IPS DF 19.7 (cell line): Measurements from ENCODE around the gene RAB6B.

ENCODE experiments used
- DNase-seq: peaks from one replicate; pipeline ENCODE4 v3.0.0-alpha.2; 2013; ENCODE audit warnings: low read depth, low spot score

The RAB6B gene

DNA sequence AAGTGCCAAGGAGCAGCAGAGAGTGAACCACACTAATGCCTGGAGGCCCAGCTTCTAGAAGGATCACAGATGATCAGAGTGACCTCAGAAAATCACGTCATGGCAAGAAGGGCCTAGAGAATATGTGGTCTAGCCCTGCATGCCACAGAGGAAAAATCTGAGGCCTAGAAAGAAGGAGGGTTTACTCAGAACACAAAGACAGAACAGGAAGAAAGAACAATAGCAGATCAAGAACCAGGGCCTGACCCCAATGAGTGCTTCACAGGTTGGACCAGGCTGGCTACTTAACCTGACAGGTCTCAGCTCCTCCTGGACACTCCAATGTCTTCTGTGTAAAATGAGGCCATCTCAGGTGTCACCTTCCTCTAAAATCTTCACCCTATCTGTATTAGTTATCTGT lies 14.2 kb downstream of the RAB6B start:
- DNase-seq: no peak

DNA sequence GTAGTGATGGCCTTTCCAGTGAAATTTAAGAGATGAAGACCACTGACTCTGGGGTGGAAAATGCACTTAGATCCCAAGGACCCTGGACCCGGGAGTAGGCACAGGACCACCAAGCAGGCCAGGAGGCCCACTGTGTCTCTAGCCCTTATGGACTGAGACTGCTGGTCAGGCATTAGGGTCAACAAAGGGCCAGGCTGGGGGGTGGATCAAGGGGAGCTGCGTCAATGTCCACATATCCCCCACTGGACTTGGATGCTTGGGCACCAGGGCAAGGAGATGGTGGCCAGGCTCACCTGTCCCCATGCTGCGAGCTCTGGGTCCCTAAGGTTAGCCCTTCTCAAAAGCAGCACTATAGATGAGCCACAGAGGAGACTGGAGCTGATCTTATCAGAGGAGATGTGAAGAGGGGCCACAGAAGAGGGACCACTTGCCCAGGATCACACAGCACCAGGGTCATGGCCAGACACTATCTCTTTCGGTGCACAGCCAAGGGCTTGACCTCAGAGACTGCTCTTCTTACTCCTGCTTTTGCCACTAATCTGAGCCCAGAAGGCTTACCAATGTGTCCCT lies 14.7 kb downstream of the RAB6B start:
- no peak for DNase-seq

DNA sequence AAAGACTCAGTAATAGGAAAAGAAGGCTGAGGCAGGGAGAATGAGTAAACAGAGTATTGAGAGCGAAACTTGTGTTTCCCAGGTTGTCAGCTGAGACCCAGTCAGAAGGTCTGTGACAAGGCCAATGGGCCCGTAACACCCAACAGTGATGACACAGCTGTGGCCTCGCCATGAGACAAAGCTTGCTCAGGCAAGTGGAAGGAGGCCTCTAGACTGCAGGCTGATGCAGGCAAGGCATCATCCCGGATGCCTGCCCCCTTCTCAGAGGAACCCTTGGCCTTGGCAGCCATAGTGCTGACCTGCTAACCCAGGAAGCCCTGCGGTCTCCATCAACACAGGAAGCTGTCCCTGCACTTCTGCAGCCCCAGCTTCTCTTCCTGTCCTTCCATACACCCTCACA lies 15.4 kb downstream of the RAB6B start:
- no peak for DNase-seq

DNA sequence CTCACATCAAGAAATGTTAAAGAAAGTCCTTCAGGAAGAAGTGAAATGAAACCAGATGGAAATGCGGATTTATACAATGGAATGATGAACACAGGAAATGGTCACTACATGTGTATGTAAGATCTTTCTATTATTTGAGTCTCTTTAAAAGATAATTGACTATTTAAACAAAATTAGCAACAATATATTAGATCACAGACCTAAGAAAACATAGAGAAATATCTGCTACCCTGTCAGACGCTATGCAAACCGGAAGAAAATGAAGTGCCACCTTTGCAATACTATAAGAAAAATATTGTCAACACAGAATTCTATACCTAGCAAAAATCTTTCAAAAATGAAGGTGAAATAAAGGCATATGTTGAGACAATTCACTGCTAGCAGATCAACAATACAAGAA lies 17.2 kb downstream of the RAB6B start:
- no peak for DNase-seq

DNA sequence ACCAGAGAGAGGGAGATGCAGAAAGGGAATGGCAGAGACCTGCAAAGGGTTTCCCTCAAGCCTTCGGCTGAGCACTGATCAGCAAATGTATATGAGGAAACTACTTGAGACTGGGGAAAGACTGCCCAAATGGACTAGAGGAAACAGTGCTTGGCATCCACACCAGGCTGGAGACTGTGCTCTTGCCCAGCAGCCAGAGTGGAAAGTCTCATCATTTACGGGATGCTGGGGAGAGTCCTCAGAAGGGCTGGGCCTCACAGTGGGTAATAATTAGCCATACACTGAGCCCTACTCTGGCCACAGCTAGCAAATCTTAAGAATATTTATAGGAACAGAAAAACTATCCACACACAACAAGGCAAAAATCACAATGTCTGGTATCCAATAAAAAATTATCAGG lies 18.5 kb downstream of the RAB6B start:
- DNase-seq: no peak

DNA sequence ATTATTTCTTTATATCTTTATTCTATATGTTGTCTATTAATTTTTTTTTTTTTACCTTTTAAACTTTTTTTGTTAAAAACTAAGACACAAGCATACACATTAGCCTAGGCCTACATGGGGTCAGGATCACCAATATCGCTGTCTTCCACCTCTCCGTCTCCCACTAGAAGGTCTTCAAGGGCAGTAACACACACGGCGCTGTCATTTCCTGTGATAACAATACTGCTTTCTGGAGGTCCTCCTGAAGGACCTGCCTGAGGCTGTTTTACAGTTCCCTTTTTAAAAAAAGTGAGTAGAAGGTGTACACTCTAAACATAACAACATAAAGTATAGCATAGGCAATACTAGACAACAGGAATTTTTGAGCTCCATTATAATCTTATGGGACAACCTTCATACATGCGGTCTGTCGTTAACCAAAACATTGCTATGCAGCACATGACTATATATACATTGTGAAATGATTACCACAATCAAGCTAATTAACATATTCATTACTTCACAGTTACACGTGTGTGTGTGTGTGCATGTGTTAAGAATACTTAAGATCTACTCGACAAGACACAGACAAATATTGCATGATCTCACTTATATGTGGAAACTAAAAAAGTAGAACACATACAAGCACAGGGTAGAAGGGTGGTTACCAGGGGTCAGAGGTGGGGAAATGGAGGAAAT lies 20.8 kb downstream of the RAB6B start:
- no peak for DNase-seq

DNA sequence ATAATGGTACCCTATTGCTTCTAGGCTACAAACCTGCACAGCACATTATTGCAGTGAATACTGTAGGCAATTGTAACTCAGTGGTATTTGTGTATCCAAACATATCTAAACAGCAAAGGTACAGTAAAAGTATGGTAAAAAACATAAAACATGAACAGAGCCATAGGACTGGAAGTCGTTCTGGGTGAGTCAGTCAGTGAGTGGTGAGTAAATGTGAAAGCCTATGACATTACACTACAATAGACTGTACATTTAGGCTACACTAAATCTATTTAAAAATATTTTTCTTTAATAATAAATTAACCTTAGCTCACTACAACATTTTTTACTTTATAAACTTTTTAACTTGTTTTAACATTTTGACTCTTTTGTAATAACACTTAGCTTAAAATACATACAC lies 21.3 kb downstream of the RAB6B start:
- DNase-seq: no peak

DNA sequence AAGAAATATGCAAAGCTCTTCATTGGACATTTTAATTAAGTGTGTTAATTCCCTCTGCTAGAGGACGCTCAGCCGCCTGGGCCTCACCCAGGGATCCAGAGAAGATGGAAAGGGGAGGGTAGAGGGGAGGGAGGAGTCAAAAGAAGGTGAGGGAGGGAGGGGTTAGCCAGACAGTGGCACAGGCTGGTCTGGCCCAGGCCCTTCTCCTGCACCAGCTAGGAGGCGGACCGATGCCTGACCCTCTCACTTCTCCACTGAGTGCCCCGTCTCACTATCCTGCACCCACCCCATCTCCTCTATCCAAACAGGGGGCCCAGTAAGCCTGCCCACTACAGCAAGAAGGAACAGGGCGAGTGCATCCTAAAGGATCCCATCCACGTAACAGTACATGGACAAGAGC lies 22.9 kb downstream of the RAB6B start:
- DNase-seq: no peak

DNA sequence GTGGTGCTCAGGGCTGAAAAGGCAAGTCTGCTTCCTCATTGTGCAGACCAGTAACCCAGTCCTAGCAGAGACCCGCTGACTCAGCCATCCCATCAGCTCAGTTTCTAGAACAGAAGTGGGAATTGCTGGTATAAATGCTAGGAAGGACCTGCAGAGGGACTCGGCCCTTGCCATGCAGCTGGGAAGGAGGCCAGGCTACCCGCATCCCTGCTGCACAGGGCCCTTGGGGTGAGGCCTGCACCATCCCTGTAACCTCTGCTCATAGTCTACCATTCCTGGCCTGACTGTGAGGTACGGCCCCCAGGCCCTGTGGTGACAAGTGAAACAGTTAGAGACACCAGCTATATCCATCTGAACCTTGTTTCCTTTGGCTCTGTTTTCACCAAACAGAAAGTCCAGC lies 23.5 kb downstream of the RAB6B start:
- no peak for DNase-seq

DNA sequence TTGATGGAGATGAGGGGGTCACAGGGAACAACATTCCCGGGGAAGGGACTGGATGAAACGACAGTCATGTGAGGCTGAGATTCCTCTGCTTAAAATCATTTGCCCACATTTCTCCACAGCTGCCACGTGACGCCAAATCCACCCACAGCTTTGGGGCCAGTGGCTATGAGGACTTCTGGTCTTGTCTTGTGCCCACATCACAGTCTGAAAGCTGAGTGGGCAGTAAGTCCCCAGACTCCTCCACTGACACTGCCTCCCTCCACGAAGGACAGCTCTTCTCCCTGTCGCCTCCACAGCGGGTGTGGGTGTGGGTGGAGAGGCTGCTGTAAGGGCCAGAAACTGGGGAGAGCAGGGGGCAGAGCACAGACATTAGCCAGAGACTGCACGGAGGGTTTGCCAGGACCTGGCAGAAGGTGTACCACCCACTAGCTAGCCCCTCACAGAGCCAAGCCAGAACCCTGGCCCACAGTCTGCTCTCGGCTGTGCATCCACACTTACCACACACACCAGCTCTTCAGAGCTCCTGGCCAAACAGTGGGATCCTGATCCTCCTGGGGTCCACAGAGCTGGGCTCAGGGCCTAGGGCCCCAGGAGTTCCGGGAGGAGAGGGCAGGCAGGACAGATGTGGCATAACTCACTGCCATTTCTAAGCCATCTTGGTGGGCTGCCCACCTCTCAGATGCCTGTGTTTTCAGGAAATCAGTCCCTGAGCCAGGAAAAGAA lies 24.2 kb downstream of the RAB6B start:
- DNase-seq: no peak

DNA sequence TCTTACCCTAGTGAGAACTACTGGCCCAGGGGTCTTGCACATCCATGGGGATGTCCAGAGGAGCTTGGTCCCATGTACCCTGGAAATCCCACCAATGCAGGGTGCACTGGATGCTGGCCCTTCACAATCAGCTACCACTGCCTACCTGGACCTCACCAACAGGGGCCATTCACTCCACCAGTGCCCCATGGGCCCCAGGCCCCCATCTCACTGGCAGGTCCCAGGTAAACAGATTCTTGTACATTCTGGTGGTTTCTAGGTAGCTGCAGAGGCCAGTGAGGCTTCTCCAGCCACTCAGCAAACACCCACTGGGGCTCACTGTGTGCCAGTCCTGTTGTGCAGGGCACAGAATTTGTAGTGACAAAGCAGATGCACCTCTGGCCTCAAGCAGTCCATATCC lies 24.9 kb downstream of the RAB6B start:
- no peak for DNase-seq

DNA sequence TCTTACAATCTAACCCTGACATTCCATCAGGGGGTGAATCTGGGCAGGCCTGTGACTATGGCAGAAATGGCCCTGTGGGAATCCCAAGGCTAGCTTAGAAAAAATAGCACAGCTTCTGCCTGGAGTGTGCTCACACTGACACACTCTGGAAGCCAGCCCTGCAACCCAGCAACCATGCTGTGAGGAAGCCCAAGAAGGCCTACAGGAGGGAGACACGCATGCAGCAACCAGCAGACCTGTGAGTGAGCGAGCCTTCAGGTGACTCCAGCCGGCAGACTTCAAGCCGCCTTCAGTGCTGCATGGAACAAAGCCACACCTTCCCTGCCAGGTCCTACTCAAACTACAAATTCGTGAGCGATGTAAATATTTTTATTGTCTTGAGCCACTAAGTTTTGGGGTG lies 26.1 kb downstream of the RAB6B start:
- no peak for DNase-seq

DNA sequence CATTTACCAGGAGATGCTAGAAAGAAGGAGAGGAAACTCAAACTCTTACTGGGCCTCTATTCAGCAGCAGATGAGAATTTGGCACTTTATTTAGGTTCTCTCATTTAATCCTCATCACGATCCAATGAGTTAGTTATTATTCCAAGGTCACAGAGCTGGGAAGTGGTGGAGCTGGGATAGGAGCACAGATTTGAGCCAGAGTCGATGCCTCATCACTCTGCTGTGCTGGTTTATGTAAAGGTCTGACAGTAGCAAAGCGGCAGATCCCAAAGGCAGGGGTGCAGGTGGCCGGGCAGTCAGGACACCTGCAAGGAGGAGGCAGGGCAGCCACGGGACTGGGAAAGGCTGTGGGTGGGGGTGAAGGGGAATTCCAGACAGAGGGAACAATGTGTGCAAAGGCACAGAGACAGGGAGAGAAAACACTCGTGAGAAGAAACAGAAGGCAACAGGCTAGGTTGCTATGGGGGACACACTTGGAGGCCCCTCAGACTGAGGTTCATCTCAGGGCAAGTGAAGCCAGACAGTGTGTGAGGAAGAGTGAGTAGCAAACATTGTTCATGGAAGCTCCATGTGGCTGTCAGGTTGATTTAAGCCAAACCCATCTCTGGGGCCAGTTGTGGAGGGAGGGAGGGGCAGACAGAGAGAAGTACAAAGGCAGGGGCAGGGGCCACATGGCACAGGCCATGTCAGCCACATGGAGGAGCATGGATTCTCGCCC lies 26.8 kb downstream of the RAB6B start:
- DNase-seq: no peak

DNA sequence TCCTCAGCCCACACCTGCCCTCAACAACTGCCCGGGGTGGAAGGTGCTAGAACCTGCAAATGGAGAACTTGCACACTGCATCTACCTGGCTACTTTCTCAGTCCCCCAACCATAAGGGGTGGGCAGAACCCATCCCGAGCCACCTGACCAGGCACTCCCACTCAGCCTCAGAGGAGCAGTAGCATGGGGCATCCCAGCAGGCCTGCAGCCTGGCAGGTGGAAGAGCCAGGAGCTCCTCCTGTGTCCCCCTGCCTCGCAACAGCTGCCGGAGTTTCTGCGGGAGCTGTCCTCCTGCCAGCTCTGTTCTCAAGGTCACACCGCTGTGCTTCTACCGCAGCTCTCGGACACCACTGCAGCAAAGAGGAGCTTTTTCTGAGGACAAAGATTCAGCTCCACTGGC lies 27.5 kb downstream of the RAB6B start:
- no peak for DNase-seq

DNA sequence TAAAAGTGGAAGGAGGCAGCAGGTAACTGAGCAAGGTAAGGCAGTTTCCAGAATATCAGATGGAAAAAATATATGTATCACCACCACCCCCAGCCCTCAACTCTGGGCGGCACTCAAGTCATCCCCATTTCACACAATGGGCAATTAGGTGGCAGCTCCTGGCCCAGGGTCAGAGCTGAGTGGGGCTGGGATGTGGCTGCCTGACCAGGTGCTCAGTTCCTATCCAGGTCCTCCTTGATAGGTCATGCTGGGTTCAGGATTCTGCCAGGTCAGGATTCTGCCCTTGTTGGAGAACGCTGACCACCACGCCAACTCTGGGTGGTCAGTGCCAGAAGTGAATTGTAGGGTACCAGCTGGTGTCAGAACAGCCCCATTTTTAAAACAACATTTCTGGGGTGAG lies 29.5 kb downstream of the RAB6B start:
- DNase-seq: no peak

DNA sequence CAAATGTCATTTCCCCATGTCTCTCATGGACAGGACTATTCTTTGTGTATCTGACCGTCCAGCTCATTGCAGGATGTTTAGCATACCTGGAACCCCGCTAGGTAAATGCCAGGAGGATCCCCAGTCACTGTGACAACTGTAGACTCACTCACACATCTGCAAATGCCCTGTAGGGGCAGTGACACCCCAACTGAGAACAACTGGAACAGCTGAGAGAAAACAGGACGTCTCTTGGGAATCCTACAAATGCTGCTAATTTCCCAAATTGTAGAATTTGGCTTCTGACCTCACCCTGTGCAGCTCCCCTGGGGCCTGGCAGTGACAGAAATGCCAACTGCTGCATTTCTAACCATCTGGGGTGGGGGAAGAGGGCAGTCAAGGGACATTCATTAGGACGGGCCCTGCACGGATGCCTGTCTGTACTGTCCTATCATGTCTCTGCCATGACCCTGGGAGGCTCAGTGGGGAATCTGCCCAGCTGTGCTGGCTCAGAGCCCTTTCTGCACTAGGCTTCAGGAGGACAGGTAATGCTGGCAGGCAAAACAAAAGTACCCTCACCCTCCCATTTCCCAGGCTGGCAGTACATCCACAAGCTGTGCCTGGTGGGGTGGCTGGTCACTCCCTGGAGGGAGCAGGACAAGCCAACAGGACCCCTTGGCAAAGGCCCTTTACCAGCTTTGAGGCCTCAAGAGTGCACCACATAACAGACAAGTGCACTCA lies 30.4 kb downstream of the RAB6B start:
- DNase-seq: no peak

DNA sequence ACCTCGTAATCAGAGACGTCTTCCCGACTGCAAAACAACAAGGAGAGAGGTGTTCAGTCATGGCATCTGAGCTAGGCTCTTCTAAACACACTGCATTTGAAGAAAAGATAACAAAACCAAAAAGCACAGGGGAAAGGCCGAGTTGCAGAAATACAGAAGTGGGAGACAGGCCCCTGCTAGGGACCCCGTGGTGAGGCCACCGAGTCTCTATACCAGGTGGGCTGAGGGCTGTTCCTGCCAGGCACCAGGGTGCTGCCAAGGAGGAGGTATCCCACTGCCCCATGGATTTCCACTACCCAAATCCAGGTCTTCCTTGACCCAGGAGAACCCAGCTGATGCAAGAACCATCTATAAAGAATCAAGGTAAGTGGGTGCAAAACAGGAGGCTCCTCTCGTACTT lies 31.1 kb downstream of the RAB6B start:
- DNase-seq: no peak

DNA sequence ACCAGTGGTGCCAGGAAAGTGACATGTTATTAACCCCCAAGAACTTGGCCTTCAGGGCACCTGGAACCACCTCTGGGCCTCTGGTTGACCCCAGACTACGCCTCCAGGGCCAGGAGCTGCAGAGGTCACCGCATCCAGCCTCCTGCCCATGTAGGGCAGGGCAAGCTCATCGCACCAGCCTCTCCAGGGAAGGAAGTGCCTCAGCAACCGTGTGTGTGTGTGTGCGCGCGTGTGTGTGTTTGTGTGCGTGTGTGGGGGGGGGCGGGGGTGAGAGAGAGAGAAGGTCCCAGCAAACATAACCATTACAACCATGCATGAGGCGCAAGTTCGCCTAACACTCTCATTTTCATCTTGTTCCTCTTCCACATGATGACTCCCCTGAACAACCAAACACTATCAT lies 31.8 kb downstream of the RAB6B start:
- no peak for DNase-seq

DNA sequence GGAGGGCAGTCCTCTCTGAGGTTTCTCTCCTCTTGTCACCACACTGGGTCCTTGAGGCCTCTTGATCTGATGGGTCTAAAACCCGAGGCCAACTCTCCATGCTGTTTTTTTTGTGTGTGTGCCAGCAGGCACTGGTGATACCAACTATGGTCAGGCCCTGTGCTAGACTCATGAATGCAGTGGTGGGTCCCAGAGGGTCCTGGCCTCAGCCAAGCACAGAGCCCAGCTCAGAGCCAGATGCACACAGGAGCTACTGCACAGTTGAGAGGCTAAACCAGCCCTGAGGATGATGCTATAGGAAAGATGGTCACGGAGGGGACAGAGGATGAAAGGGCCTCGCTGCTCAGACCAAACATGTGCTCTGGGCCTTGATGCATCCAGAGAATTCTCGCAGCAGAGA lies 33.5 kb downstream of the RAB6B start:
- no peak for DNase-seq

DNA sequence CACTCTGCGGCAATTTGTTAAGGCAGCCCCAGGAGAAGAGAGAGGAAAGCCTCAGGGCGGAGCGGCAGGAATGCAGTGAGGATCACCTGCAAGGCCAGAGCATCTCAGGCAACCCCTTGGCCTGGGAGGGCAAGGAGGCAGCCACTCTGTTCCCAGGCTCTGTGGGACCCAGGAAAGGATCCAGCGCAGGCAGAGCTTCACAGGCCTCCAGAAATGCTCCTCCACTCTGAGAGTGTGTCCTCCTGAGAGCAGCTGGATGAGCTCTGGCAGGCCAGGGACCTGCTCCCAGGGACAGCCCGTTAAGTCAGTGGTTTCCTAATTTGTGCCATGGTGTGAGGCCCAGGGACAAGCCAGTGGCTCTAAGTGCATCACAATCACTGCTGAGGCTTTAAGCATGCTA lies 35.2 kb downstream of the RAB6B start:
- no peak for DNase-seq

DNA sequence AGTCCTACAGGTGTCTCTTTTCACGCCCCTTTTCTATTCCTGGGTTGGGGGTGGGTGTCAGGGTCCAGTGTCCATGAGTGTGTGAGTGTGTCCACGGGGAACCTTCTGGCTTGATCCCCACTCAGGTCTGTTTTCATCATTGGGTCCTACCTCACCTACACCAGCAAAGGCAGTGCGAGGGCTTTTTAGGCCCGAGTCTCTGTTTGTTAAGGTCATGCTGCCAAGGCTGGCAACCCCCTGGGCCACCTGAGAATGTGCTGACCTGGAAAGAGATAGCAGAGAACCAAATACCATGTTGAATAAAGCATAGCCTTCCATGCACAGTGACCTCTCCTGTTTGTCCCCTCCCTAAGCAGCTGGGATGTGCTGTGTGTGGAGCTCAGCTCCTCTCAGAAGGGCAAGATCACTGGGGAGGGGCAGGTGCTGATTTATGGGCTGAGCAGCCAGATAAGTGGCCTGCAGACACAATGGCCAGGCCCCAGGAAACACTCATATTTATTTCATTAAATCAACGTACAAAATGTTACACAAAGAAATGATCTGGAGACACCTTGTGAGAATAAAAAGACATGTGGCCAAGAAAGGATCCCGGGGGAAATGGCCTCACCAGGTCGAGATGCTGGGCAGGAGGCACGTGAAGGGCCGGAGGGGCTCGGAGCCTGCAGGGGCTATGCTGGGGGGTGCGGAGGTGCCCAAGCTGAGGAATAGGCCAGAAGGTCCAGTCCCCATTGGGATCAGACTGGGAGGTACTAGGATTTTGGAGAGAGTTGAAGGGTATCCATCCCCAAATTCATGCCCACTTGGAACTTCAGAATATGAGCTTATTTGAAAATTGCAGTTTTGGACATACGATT lies 36.1 kb downstream of the RAB6B start:
- no peak for DNase-seq
